Measurements from ENCODE around the gene DEPP1.
A peak's percentile ranks its signal among the peaks of the same experiment; 100 is the strongest.

DEPP1 gene

DNA sequence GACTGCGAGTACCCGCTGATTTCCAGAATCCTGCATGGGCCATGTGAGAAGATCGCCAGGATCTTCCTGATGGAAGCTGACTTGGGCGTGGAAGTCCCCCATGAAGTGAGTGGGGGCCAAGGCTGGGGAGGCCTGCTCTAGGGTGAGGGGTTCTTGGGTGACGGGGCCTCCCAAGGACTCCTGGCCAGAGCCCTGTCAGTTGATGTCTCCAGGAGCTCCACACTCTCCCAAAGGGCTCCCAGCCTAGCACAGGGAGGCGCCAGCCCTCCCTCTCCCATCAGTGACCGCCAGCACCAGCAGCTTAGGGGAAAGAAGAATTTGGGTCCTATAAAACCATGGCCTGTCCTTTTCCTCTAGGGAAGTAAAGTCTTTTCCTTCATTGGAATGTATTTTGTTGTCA, 12.4 kb upstream of the DEPP1 start:
- TF ChIP-seq JUND (IDR thresholded peaks at IDR 0.05; ENCODE audit: low read depth) = no peak
- in situ Hi-C loops (cut with HindIII; ENCODE audit: low pct_unique_long_range_greater_than_20kb, low sequenced_read_pairs) = no loop called here
- no peak for DNase-seq (ENCODE audit: low read depth in 1 of 2, low spot score in 1 of 2)

DNA sequence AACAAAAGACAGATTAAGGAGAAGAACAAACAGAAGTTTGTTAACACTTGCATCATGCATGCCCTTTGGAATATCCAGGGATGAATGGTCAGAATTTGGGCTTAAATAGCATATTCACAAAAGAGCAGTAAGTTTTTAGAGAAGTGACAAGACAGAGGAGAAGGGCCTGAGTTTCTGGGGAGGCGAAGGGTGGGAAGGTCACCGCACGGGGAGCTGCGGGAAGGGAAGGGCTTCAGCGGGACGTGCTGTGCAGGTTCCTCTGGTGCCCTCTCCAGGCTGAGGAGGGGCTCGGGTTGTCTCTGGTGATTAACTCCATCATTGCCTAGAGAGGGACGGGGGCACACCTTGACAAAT, 11.7 kb upstream of the DEPP1 start:
- in situ Hi-C loops (cut with HindIII; ENCODE audit: low pct_unique_long_range_greater_than_20kb, low sequenced_read_pairs) = no loop called here
- DNase-seq (ENCODE audit: low read depth in 1 of 2, low spot score in 1 of 2) = peak in 1 of 2 experiments; percentile 33
- TF ChIP-seq JUND (IDR thresholded peaks at IDR 0.05; ENCODE audit: low read depth) = no peak

DNA sequence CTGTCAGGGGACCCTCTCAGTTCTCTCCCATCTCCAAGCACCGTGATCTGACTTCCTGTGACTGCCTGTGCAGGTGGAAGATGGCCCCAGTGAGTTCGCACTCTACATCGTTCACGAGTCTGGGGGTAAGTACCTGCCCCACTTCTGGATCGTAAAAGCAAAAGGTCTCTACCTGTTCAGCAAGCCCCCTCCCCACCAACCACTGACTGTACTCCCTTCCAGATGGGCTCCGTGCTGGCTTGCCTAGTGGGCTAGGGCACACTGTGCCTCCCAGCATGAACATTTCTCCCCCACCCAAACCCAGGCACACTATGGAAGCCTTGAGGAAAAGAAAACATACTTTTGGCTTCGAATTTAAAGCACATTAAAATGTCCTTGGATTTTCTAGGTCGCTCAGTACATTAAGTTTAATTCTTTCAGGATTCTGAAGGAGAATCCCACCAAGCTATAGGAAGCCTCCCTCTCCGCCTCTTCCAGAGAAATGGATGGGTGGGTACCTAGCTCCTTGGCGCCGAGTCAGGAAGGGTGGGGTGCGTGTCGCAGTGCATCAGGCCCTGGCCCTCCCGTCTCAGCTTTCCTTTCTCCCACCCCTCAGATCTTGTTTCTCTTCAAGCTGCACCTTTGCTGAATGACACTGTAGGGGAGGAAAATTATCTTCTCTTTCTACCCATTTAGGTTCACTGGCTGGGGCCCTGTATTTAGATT, 11.1 kb upstream of the DEPP1 start:
- in situ Hi-C loops (cut with HindIII; ENCODE audit: low pct_unique_long_range_greater_than_20kb, low sequenced_read_pairs) = no loop called here
- DNase-seq (ENCODE audit: low read depth in 1 of 2, low spot score in 1 of 2) = no peak
- TF ChIP-seq JUND (IDR thresholded peaks at IDR 0.05; ENCODE audit: low read depth) = no peak

DNA sequence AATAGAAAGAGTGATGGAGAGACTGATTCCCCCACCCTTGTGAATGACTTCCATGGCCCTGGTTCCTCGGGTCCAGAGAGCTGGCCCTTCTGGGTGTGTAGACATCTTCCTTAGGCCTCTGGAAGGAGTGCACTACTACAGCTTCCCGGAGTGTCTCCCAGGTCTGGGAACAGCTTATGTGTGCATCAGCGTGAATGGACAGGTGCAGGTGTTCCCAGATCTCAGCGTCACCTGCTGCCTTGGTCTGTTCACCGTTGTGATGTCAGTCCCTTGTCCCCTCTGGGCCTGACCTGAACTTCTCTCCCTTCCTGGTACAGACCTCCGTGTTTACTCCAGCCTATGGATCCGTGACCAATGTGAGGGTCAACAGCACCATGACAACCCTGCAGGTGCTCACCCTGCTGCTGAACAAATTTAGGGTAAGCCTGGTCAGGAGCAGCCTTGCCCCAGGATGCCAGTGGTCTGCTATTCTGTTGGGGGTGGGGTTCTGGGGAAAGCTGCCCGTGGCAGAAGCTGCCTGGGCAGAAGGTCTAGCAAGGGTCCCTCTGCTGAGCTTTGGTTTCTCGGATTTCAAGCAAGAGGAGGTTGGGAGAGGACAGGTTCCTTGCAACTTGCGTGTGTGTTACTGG, 10.5 kb upstream of the DEPP1 start:
- DNase-seq (ENCODE audit: low read depth in 1 of 2, low spot score in 1 of 2) = no peak
- in situ Hi-C loops (cut with HindIII; ENCODE audit: low pct_unique_long_range_greater_than_20kb, low sequenced_read_pairs) = no loop called here
- TF ChIP-seq JUND (IDR thresholded peaks at IDR 0.05; ENCODE audit: low read depth) = no peak

DNA sequence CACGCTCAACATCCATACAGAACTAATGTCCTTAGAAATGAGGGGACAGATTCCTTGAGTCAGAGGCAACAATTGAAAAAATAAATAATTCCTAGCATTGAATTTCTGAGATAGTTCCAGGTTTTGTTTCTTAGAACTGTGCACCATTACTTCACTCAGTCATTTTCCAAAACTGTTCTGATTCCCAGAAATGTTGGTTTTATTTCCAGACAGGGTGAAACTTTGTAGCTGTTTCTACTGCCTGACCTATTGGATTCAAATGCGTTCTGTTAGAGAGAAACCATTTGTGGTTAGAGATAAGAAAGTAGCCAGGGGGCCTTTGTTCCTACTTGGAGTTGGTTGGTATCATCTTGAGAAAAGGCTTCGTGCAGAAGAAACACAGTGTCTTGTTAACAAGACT, 8.1 kb upstream of the DEPP1 start:
- no peak for TF ChIP-seq JUND (IDR thresholded peaks at IDR 0.05; ENCODE audit: low read depth)
- no peak for DNase-seq (ENCODE audit: low read depth in 1 of 2, low spot score in 1 of 2)
- in situ Hi-C loops (cut with HindIII; ENCODE audit: low pct_unique_long_range_greater_than_20kb, low sequenced_read_pairs) = no loop called here

DNA sequence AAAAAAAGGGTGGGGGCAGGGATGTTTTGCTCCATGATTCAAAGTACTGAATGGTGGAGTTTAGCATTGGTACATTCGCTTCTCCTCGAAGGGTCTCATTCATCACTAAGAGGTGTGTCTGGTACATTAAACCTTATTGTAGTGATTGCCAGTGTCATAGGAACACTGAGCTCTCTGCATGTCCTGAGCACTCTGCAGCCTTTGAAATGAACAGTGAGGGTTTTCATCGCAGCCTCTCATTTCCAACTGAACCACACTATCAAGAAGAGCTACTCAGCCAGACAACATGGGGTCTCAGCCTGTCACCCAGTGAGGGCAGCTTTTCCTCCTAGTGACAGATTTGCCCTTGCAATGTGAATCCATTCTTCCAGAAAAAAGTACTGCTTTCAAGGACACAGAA, 7.6 kb upstream of the DEPP1 start:
- in situ Hi-C loops (cut with HindIII; ENCODE audit: low pct_unique_long_range_greater_than_20kb, low sequenced_read_pairs) = no loop called here
- DNase-seq (ENCODE audit: low read depth in 1 of 2, low spot score in 1 of 2) = no peak
- no peak for TF ChIP-seq JUND (IDR thresholded peaks at IDR 0.05; ENCODE audit: low read depth)

DNA sequence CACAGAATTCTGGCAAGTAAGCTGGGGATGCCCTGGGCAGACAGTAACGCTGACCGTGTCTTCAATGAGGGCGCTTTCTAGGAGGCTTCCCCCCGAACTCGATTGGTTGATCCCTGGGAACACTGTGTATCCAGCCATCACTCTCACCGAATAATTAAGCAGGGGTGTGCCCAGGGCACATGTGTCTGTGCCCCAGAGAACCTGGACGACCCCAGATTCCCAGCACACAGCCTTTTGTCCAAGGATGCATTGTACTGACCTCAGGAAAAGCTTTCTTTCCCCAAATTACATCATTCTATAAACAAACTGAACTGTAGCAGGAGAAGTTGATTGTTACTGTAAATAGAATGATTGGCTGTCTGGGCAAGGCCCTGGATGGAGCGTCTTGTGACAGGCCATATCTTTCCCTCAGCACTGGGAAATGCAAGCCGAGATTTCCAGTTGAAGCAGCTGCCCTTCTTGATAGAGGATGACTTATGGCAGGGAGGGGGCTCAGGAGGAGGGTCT, 6.6 kb upstream of the DEPP1 start:
- TF ChIP-seq JUND (IDR thresholded peaks at IDR 0.05; ENCODE audit: low read depth) = no peak
- in situ Hi-C loops (cut with HindIII; ENCODE audit: low pct_unique_long_range_greater_than_20kb, low sequenced_read_pairs) = no loop called here
- no peak for DNase-seq (ENCODE audit: low read depth in 1 of 2, low spot score in 1 of 2)

DNA sequence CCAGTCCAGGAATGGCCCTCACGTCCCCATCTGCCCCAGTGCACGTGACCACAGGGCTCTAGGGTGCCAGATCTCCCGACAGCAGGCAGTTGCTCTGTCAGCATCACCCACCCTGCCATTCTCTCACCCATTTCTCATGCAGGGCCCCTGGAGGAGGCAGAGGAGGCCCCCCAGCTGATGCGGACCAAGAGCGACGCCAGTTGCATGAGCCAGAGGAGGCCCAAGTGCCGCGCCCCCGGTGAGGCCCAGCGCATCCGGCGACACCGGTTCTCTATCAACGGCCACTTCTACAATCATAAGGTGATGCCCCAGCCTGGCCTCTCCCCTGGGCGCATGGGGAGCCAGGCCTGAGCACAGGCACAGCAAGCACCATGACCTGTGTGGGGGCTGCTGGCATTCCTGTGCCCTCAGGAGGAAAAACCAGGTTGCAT, 6.1 kb upstream of the DEPP1 start:
- no peak for DNase-seq (ENCODE audit: low read depth in 1 of 2, low spot score in 1 of 2)
- no peak for TF ChIP-seq JUND (IDR thresholded peaks at IDR 0.05; ENCODE audit: low read depth)
- in situ Hi-C loops (cut with HindIII; ENCODE audit: low pct_unique_long_range_greater_than_20kb, low sequenced_read_pairs) = no loop called here

DNA sequence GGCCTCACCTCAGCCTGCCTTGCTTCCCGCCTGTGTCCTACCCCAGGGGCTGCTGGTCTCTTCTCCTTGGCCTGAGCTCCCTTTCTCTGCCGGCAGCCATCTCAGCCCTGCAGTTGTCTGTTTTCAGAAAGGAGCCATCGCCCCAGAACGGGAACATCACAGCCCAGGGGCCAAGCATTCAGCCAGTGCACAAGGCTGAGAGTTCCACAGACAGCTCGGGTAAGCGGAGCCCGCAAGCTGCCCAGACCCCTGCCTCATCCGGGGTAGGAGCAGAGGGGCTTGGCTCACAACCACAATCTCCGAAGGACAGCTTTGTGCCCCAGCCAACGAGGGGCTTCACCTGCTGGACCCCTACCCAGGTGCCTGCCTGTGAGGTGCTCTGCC, 5.3 kb upstream of the DEPP1 start:
- no peak for TF ChIP-seq JUND (IDR thresholded peaks at IDR 0.05; ENCODE audit: low read depth)
- in situ Hi-C loops (cut with HindIII; ENCODE audit: low pct_unique_long_range_greater_than_20kb, low sequenced_read_pairs) = no loop called here
- DNase-seq (ENCODE audit: low read depth in 1 of 2, low spot score in 1 of 2) = no peak

DNA sequence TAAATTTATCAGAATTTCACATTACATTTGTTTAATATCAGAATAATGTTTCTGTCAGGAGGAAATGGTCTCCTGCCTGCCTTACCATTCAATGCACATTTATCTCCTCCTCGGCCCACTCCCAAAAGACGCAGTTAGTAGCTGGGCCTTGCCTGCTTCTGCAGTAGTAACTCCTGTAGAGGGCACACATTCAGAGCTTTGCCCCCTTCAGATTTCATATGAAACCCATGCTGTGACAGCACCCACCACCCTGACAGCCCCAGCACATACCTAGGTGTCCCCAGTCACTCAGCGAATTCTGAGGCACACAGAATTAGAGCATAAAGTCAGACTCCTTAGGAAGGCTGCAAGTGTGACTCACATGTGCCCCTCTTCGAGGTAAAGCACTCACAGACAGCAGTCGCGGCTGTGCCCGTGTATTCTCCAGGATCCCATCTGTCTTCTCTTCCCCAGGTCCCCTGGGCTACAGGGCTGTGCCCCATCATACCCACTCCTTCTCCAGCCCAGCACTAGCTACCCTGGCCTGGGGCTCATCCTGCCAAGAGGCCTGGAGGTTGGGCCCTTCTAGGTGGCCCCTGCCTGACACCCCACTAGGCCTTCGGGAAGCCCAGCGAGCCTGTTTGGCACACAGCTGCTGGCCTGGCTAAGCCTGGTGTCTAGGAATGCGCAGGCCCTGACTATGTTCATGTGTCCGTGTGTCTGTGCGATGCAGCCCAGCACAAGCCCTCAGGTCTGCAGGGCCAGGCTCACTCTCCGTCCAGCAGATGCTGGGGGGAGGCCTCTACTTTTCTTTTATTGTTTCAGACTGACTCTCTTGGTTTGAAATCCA, 4.7 kb upstream of the DEPP1 start:
- TF ChIP-seq JUND (IDR thresholded peaks at IDR 0.05; ENCODE audit: low read depth) = no peak
- DNase-seq (ENCODE audit: low read depth in 1 of 2, low spot score in 1 of 2) = no peak
- in situ Hi-C loops (cut with HindIII; ENCODE audit: low pct_unique_long_range_greater_than_20kb, low sequenced_read_pairs) = no loop called here

DNA sequence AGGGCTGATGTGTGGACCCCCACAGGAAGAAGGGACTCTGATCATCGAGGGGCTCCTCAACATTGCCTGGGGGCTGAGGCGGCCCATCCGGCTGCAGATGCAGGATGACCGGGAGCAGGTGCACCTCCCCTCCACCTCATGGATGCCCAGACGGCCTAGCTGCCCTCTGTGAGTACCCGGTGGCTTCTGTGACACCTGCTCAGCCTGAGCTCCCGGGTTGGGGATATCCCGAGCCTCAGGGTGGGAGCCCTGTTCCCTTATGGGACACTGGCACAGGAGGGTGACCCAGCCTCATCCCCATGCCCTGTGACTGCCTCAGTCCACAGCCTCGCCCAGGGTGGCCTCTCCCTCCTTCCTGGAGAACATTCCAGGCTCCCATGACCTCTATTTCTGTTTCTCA, 3.9 kb upstream of the DEPP1 start:
- in situ Hi-C loops (cut with HindIII; ENCODE audit: low pct_unique_long_range_greater_than_20kb, low sequenced_read_pairs) = no loop called here
- no peak for DNase-seq (ENCODE audit: low read depth in 1 of 2, low spot score in 1 of 2)
- TF ChIP-seq JUND (IDR thresholded peaks at IDR 0.05; ENCODE audit: low read depth) = no peak

DNA sequence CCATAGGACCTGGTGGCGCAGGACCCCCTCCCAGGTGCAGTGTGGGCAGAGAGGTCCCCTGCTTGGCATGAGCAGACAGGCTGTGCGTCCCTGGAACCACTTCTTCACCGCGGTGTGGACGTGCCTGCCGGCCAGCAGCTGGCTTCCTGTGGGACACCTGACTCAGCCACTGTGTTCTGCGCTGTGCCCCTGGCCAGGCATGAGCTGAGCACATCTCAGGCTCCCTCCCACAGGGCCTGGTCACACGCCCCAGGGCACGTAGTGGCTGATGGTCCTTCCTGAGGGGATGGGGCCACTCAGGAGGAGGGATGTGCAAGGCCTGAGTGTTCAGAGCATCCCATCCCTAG, 3.5 kb upstream of the DEPP1 start:
- in situ Hi-C loops (cut with HindIII; ENCODE audit: low pct_unique_long_range_greater_than_20kb, low sequenced_read_pairs) = no loop called here
- no peak for TF ChIP-seq JUND (IDR thresholded peaks at IDR 0.05; ENCODE audit: low read depth)
- no peak for DNase-seq (ENCODE audit: low read depth in 1 of 2, low spot score in 1 of 2)
